Esophagus squamous epithelium (tissue), 4 donors: ENCODE data around the gene MS4A2.

ENCODE experiments used
- CTCF ChIP-seq, 6 experiments: fragments of 450-650 bp in 4 of 6; fragments of 200-600 bp in 2 of 6; sonication (generic) in 2 of 6; IDR thresholded peaks; one replicate each; pipeline ENCODE4 v1.5.1; 2016 to 2019; ENCODE audit warnings: antibody characterized with exemption in 6 of 6, mild to moderate bottlenecking in 4 of 6, moderate library complexity in 4 of 6
- POLR2A ChIP-seq, 4 donors: fragments of 450-650 bp; IDR thresholded peaks; one replicate each; pipeline ENCODE4 v1.6.1; 2017; ENCODE audit warnings: antibody characterized with exemption in 4 of 4, mild to moderate bottlenecking in 4 of 4, moderate library complexity in 3 of 4

GRCh38 chr11:60098508-60098907, 10.0 kb downstream of the MS4A2 start:
- no peak for TF ChIP-seq CTCF (IDR thresholded peaks at IDR 0.05)
- no peak for TF ChIP-seq POLR2A (IDR thresholded peaks at IDR 0.05)
